GM12892 (cell line): ENCODE results near the gene NACAD.

ENCODE experiments used
- POLR2AphosphoS5 ChIP-seq: IDR thresholded peaks from 2 replicates; pipeline ENCODE4 v1.6.1; 2011; ENCODE audit warnings: low read depth, low read length, control low read depth
- TAF1 ChIP-seq: IDR thresholded peaks from 2 replicates; pipeline ENCODE4 v1.6.1; 2011; ENCODE audit warnings: low read depth, mild to moderate bottlenecking, control low read depth, low read length, borderline replicate concordance

- TF ChIP-seq TAF1 = no peak
- TF ChIP-seq POLR2AphosphoS5 = no peak
These were observed 40.0 kb downstream of the NACAD start for GRCh38 chr7:45048748-45049147.
